Loucy (cell line): Measurements from ENCODE around the gene CELF4.

Experiments used
- H2AFZ ChIP-seq: fragments of 200-600 bp; sonication (generic); 2 replicates; pipeline ENCODE4 v1.6.0; 2016; ENCODE audit warnings: antibody characterized with exemption, mild to moderate bottlenecking, low read length, moderate library complexity
- H3F3A ChIP-seq: fragments of 200-600 bp; 2 replicates; pipeline ENCODE4 v1.6.0; 2016; ENCODE audit warnings: antibody characterized with exemption, low read depth, mild to moderate bottlenecking
- H3K27me3 ChIP-seq: fragments of 200-600 bp; sonication (generic); 2 replicates; pipeline ENCODE4 v1.6.1; 2014; ENCODE audit warnings: low read length, mild to moderate bottlenecking; ENCODE audit not compliant: insufficient read depth, poor library complexity, severe bottlenecking
- H3K36me3 ChIP-seq: fragments of 200-600 bp; sonication (generic); 2 replicates; pipeline ENCODE4 v1.6.1; 2016; ENCODE audit warnings: low read length; ENCODE audit not compliant: insufficient read depth
- H3K4me1 ChIP-seq: fragments of 200-600 bp; sonication (generic); 2 replicates; pipeline ENCODE4 v1.5.1; 2014; ENCODE audit warnings: low read length, mild to moderate bottlenecking; ENCODE audit not compliant: insufficient read depth, poor library complexity, severe bottlenecking
- H3K4me2 ChIP-seq: fragments of 200-600 bp; sonication (generic); 2 replicates; pipeline ENCODE4 v1.6.0; 2014; ENCODE audit warnings: antibody characterized with exemption, low read length, low read depth, mild to moderate bottlenecking; ENCODE audit not compliant: poor library complexity, severe bottlenecking
- H3K4me3 ChIP-seq: fragments of 200-600 bp; sonication (generic); 2 replicates; pipeline ENCODE4 v1.5.1; 2014; ENCODE audit warnings: low read length, mild to moderate bottlenecking, mixed read lengths; ENCODE audit not compliant: poor library complexity, severe bottlenecking
- H3K79me2 ChIP-seq: fragments of 200-600 bp; sonication (generic); 2 replicates; pipeline ENCODE4 v1.6.1; 2014; ENCODE audit warnings: low read length; ENCODE audit not compliant: insufficient read depth
- H3K9ac ChIP-seq: fragments of 200-600 bp; sonication (generic); 2 replicates; pipeline ENCODE4 v1.6.0; 2014; ENCODE audit warnings: mild to moderate bottlenecking, low read depth, low read length, moderate library complexity; ENCODE audit not compliant: poor library complexity, severe bottlenecking
- H3K9me2 ChIP-seq: fragments of 200-600 bp; sonication (generic); replicated peaks from 2 replicates; pipeline ENCODE4 v1.6.1; 2016; ENCODE audit warnings: low read depth, low read length, mixed read lengths
- H3K9me3 ChIP-seq: fragments of 200-600 bp; sonication (generic); 2 replicates; pipeline ENCODE4 v1.6.1; 2014; ENCODE audit warnings: mild to moderate bottlenecking, antibody characterized with exemption, low read length, low read depth; ENCODE audit not compliant: insufficient read depth
- H4K20me1 ChIP-seq: fragments of 200-600 bp; sonication (generic); 2 replicates; pipeline ENCODE4 v1.6.0; 2014; ENCODE audit warnings: antibody characterized with exemption, low read length, mild to moderate bottlenecking; ENCODE audit not compliant: insufficient read depth, poor library complexity, severe bottlenecking
- CTCF ChIP-seq: fragments of 200-600 bp; sonication (generic); conservative IDR thresholded peaks from 2 replicates; pipeline ENCODE4 v1.5.1; 2014; ENCODE audit warnings: mild to moderate bottlenecking, antibody characterized with exemption, low read length
- EZH2phosphoT487 ChIP-seq: fragments of 200-600 bp; IDR thresholded peaks from 2 replicates; pipeline ENCODE4 v1.6.1; 2018; ENCODE audit warnings: antibody characterized with exemption, mild to moderate bottlenecking, moderate library complexity, borderline replicate concordance

The CELF4 gene

GRCh38 chr18:37412829-37413228 lies 152.8 kb downstream of the CELF4 start:
- H2AFZ ChIP-seq: no peak overlapping the region
- H3K4me1 ChIP-seq: no peaks in the 10 kb centered on the region
- no peaks in the 10 kb centered on the region for H3K9me3 ChIP-seq
- no peaks in the 10 kb centered on the region for H4K20me1 ChIP-seq
- no peaks in the 10 kb centered on the region for H3F3A ChIP-seq
- TF ChIP-seq CTCF (no peak), EZH2phosphoT487 (no peak)
- no peaks in the 10 kb centered on the region for H3K27me3 ChIP-seq
- no peak overlapping the region for H3K4me3 ChIP-seq
- no peak overlapping the region for H3K4me2 ChIP-seq
- H3K79me2 ChIP-seq: no peaks in the 10 kb centered on the region
- H3K36me3 ChIP-seq: no peaks in the 10 kb centered on the region
- no peak overlapping the region for H3K9ac ChIP-seq
- H3K9me2 ChIP-seq: no peaks in the 10 kb centered on the region

GRCh38 chr18:37412333-37412732 lies 153.3 kb downstream of the CELF4 start:
- no peaks in the 10 kb centered on the region for H3K36me3 ChIP-seq
- no peak overlapping the region for H3K4me2 ChIP-seq
- no peak overlapping the region for H3K9ac ChIP-seq
- no peaks in the 10 kb centered on the region for H3F3A ChIP-seq
- H3K4me1 ChIP-seq: no peaks in the 10 kb centered on the region
- H4K20me1 ChIP-seq: no peaks in the 10 kb centered on the region
- H2AFZ ChIP-seq: no peak overlapping the region
- no peaks in the 10 kb centered on the region for H3K9me2 ChIP-seq
- no peaks in the 10 kb centered on the region for H3K27me3 ChIP-seq
- no peak for TF ChIP-seq EZH2phosphoT487
- no peak for TF ChIP-seq CTCF
- H3K79me2 ChIP-seq: no peaks in the 10 kb centered on the region
- no peaks in the 10 kb centered on the region for H3K9me3 ChIP-seq
- no peak overlapping the region for H3K4me3 ChIP-seq

- H3K36me3 ChIP-seq: no peaks in the 10 kb centered on the region
- no peaks in the 10 kb centered on the region for H3K79me2 ChIP-seq
- H3K9me3 ChIP-seq: no peaks in the 10 kb centered on the region
- H3K4me2 ChIP-seq: no peak overlapping the region
- H3K27me3 ChIP-seq: no peaks in the 10 kb centered on the region
- H3K4me1 ChIP-seq: peaks cover 8% of the 10 kb centered on the region
- TF ChIP-seq EZH2phosphoT487 (no peak), CTCF (no peak)
- no peak overlapping the region for H3K4me3 ChIP-seq
- no peaks in the 10 kb centered on the region for H3K9me2 ChIP-seq
- no peak overlapping the region for H2AFZ ChIP-seq
- H4K20me1 ChIP-seq: no peaks in the 10 kb centered on the region
- no peaks in the 10 kb centered on the region for H3F3A ChIP-seq
- H3K9ac ChIP-seq: no peak overlapping the region
Measured at GRCh38 chr18:37409878-37410277, 155.7 kb downstream of the CELF4 start.
